ENCODE data around the gene AMOTL2.
A peak's percentile ranks its signal among the peaks of the same experiment; 100 is the strongest.

Gene AMOTL2

DNA sequence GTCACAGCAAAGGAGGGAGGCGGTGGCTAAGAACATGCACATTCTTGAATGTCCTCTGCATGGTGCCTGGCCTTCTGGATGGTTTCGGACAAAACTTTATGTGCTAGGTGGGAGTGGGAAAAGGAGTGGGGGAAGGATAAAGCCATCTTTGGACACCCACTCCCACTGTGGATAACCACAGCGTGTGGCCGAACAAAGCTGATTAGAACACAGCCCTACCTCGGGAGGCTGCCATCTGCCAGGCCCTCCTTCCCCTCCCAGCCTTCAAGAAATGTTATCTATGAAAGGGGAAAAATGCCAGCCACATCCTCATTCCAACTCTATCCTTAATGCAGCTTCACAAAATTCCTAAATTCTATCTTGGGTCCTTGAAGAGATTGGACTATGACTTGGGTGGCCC is 18.8 kb downstream of the AMOTL2 start:
- Mint-ChIP-seq H3K27me3 (ENCODE audit: low read depth) (no peaks in the 10 kb centered on the region), H3K27ac (peak overlapping the region; percentile 71 to 98 (median 74)), H3K4me3 (peak overlapping the region in 1 of 3 experiments; percentile 53), H3K36me3 (ENCODE audit: low read depth) (peaks cover 82% of the 10 kb centered on the region), H3K9me3 (no peaks in the 10 kb centered on the region), H3K4me1 (peaks cover 81% of the 10 kb centered on the region)
- TF ChIP-seq, protein P1, sequence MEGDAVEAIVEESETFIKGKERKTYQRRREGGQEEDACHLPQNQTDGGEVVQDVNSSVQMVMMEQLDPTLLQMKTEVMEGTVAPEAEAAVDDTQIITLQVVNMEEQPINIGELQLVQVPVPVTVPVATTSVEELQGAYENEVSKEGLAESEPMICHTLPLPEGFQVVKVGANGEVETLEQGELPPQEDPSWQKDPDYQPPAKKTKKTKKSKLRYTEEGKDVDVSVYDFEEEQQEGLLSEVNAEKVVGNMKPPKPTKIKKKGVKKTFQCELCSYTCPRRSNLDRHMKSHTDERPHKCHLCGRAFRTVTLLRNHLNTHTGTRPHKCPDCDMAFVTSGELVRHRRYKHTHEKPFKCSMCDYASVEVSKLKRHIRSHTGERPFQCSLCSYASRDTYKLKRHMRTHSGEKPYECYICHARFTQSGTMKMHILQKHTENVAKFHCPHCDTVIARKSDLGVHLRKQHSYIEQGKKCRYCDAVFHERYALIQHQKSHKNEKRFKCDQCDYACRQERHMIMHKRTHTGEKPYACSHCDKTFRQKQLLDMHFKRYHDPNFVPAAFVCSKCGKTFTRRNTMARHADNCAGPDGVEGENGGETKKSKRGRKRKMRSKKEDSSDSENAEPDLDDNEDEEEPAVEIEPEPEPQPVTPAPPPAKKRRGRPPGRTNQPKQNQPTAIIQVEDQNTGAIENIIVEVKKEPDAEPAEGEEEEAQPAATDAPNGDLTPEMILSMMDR (IDR thresholded peaks at IDR 0.05; ENCODE audit: unreplicated experiment in 3 of 3): no peak

DNA sequence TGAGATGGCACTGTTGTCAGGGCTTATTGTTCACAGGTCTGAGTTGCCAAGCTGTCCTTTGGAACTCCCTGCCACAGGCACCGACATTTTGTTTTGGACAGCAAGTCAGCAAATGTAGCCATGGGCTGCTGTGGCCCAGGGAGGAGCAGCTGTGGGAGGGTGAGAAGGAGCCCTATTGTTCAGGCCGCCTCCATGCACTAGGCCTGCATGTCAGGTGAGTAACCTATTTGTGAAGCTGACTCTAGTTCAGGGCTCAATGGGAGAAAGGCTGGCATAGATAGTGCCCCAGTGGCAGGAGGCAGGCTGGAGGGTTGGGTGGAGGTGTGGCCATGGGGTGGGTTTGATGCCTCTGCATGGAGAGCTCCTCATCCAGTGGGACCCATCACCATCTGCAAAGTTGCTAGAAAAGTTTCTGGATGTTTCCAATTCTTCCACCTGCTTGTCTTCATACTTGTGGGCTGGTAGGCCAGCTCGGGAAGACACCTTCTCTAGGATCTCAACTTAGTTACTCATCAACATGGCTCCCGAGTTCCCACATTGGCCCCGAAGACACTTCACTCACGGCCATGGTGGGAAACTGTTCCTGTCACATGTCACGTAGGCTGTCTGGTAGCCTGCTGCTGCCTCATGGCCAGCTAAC is 19.5 kb downstream of the AMOTL2 start:
- peaks cover 77% of the 10 kb centered on the region for H3K4me1 Mint-ChIP-seq
- H3K4me3 Mint-ChIP-seq: peak overlapping the region in 1 of 3 experiments; percentile 53
- H3K27ac Mint-ChIP-seq: peak overlapping the region; percentile 71 to 98 (median 74)
- peaks cover 75% of the 10 kb centered on the region for H3K36me3 Mint-ChIP-seq (ENCODE audit: low read depth)
- H3K27me3 Mint-ChIP-seq (ENCODE audit: low read depth): no peaks in the 10 kb centered on the region
- TF ChIP-seq, protein P1 (IDR thresholded peaks at IDR 0.05; ENCODE audit: unreplicated experiment in 3 of 3): no peak
- no peaks in the 10 kb centered on the region for H3K9me3 Mint-ChIP-seq

DNA sequence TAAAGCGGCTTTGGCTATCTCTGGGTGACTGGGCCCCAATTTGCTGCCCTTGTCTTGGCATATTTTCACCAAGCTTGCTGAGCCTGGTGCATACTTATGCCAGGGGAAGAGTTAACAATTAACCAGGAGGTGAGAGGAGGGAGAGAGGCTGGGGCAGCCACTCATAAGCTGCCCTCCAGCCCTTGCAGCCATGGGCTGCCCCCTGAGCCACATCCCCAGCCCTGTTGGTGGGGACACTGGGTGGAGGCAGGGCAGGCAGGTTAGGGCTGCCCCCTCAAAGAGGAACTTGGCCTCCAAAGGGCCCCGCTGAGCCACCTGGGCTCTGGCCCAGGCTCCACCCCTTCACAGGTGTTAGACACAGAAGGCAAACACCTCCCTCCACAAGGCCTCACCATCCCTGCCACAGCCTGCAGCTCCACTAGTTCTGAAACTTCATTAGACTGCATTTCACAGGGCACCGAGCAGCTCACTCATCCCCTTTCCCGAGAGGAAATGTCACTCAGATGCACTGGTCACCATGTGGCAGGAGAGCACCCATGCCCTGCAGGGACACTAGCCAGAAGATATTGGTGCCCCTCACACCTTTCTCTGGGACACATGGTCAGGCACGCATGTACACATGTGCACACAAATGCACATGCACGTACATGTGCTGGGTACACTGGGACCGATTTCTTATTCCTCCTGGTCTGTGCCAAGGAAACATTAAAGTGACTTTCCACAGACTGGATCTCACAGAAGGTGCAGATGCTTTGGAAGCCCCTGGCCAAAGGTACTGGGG is 20.2 kb downstream of the AMOTL2 start:
- H3K27ac Mint-ChIP-seq: peak overlapping the region; percentile 38 to 98 (median 68)
- TF ChIP-seq, protein P1 (IDR thresholded peaks at IDR 0.05; ENCODE audit: unreplicated experiment in 3 of 3): no peak
- H3K4me3 Mint-ChIP-seq: no peak overlapping the region
- H3K4me1 Mint-ChIP-seq: peaks cover 76% of the 10 kb centered on the region
- H3K9me3 Mint-ChIP-seq: no peaks in the 10 kb centered on the region
- H3K36me3 Mint-ChIP-seq (ENCODE audit: low read depth): peaks cover 68% of the 10 kb centered on the region
- H3K27me3 Mint-ChIP-seq (ENCODE audit: low read depth): no peaks in the 10 kb centered on the region

DNA sequence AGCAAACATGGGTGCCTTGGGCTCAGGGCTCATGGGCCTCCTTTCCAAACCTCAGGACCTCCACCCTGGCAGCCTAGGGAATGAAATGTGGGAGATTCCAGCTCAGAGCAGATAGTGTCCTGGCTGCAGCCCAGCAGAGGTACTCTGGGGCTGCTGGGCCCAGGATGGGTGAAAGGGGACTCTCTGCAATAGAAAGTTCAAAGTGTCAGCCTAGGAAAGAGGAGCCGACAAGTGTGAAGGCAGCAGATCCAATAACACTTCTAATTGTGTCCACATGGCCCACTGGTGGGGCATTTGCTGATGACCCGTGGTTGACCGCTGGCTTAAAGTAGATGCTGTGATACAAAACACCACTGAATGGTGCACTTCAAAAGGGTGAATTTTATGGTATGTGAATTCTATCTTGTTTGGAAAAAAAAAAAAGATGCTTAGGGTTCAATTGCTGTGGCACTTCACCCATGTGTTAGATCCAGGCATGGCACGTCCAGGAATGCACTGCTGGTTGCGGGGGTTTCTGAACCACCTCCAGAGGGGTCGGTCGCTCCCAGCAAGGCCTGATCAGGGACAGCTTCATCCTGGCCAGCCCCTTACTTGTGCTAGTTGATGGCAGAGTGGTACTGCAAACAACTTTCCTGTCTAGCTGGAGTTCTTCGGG is 20.9 kb downstream of the AMOTL2 start:
- Mint-ChIP-seq H3K9me3 (no peaks in the 10 kb centered on the region), H3K27me3 (ENCODE audit: low read depth) (peaks cover 3% of the 10 kb centered on the region), H3K36me3 (ENCODE audit: low read depth) (peaks cover 61% of the 10 kb centered on the region), H3K4me3 (no peak overlapping the region), H3K27ac (peak overlapping the region; percentile 38 to 74 (median 68)), H3K4me1 (peaks cover 68% of the 10 kb centered on the region)
- TF ChIP-seq, protein P1 (IDR thresholded peaks at IDR 0.05; ENCODE audit: unreplicated experiment in 3 of 3): no peak

DNA sequence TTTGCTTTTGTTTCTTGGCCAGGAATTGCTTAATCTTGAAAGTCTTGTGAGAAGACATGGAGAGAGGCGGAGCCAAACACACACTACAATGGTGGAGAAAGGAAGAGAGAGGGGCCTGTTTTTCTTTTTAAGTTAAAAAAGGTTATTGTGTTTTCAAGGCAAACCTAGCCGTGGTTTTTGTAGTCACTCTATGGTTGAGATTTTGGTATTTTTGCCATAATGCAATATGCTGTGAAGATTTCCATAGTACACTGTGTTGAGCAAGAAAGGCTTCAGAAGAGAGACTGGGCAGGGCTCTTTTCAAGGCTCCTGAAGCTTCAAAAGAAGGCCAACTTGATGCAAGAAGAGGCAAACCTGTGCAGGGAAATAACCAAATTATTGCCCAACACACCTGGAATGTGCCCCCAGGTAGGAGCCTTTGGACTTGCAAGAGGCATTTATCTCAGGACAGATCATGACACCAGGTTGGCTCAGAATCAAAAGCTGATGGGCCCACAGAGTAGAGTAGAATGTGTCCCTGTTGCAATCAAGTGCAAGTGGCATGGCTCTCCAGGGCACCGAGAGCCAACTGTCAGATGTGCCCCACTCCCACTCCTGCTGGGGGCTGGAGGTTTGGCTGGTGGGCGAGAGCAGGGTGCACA is 22.1 kb downstream of the AMOTL2 start:
- peaks cover under 1% of the 10 kb centered on the region for H3K9me3 Mint-ChIP-seq
- peak overlapping the region; percentile 25 to 68 (median 51) for H3K27ac Mint-ChIP-seq
- peaks cover 3% of the 10 kb centered on the region for H3K27me3 Mint-ChIP-seq (ENCODE audit: low read depth)
- H3K36me3 Mint-ChIP-seq (ENCODE audit: low read depth): peaks cover 51% of the 10 kb centered on the region
- TF ChIP-seq, protein P1 (IDR thresholded peaks at IDR 0.05; ENCODE audit: unreplicated experiment in 3 of 3): no peak
- no peak overlapping the region for H3K4me3 Mint-ChIP-seq
- peaks cover 57% of the 10 kb centered on the region for H3K4me1 Mint-ChIP-seq
